Astrocyte of the spinal cord (primary cell): ENCODE results near the gene ADPGK.

ENCODE experiments used
- DNase-seq: peaks from one replicate; pipeline ENCODE4 v3.0.0; 2011; ENCODE audit warnings: low read depth, low spot score
- H3K4me3 ChIP-seq: 2 replicates; pipeline ENCODE4 v1.5.1; 2011; ENCODE audit warnings: low read depth, mild to moderate bottlenecking, low read length, moderate library complexity
- in situ Hi-C: cut with HindIII; loops from 2 replicates; pipeline ENCODE4 v1.10.0; 2017; ENCODE audit warnings: low sequenced_read_pairs
- TF ChIP-seq, protein P1 (sequence below): IDR thresholded peaks from 2 replicates; pipeline ENCODE4 v1.5.1; 2012; ENCODE audit warnings: low read depth, mild to moderate bottlenecking, low read length, inconsistent platforms

ADPGK gene

DNA sequence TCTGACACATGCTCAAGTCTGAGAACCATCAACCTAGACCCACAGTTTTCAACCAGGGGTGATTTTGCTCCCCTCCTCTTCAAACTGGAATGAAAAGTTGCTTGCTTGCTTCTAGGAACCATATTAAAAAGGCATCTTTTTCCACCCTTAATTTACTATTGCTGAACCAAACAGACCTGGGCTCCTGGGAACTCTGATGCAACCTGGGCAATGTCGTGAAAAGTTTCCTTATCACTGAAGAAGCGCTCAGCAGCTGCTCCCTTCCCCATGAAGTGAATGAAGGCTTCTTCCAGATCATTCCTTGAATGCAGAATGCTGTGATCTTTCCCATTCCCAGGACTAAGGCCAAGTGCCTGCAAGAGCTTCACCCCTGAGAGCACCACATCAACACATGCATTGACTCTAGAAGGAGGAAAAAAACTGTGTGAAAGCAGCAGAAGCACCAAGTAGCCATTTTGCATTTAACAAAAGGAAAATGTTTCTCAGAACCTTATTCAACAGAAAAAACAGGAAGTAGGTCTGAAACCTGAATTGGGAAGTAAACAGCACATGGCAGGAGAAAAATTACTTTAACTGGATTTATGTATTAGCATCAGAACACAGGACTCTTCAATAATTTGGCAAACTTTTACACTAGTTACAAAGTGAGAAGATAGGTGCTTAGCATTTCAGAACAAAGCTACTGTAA, 8.7 kb downstream of the ADPGK start:
- DNase-seq: no peak
- no peak overlapping the region for H3K4me3 ChIP-seq
- TF ChIP-seq, protein P1, sequence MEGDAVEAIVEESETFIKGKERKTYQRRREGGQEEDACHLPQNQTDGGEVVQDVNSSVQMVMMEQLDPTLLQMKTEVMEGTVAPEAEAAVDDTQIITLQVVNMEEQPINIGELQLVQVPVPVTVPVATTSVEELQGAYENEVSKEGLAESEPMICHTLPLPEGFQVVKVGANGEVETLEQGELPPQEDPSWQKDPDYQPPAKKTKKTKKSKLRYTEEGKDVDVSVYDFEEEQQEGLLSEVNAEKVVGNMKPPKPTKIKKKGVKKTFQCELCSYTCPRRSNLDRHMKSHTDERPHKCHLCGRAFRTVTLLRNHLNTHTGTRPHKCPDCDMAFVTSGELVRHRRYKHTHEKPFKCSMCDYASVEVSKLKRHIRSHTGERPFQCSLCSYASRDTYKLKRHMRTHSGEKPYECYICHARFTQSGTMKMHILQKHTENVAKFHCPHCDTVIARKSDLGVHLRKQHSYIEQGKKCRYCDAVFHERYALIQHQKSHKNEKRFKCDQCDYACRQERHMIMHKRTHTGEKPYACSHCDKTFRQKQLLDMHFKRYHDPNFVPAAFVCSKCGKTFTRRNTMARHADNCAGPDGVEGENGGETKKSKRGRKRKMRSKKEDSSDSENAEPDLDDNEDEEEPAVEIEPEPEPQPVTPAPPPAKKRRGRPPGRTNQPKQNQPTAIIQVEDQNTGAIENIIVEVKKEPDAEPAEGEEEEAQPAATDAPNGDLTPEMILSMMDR: no peak
- in situ Hi-C loops: no loop called here

DNA sequence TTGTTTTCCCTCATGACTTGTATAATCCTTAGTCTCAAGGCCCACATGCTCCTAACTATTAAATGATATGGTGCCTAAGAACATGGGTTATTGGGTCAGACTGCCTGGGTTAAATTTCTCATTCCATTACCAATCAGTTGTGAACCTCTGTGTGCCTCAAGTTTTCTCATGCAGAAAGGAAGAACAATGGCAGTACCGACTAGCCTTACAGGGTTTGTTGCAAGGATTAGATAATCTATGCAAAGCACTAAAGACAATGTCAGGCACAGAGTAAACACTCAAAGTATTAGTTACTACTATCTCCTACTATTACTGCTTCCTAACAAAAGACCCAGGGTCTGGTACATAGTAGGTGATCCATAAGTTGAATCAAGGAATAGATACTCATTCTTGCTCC, 12.2 kb downstream of the ADPGK start:
- no peak for DNase-seq
- no peak overlapping the region for H3K4me3 ChIP-seq
- in situ Hi-C loops: no loop called here
- TF ChIP-seq, protein P1: no peak

DNA sequence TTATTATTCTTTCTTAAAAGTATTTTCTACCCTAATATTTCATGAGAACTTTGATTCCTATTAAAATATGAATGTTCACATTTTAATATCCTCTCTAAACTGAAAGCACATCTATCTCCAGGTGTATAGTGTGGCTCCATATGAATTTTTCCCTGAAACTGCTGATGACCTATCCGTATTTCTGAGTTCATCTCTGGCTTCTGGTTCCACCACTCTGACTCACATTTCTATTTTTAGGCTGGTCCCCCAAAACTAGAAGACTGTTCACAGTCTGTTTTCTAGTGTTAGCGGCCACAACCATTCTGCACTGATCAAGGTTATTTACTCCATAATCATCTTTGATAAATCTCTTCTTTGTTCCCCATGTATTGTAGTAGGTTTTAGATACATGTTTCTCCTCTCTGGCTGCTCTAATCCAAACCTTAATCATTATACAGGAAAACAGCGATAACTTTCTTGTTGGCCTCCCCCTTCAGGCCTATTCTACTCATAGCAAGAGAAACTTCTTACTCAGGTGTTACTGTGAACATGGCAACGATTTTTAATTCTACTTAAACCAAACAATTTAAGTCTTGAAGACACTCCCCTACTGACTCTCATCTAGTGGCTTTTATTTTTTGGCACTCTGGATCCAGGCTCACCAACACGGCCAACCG, 12.8 kb downstream of the ADPGK start:
- no peak for DNase-seq
- in situ Hi-C loops: no loop called here
- no peak overlapping the region for H3K4me3 ChIP-seq
- TF ChIP-seq, protein P1: peak; percentile 40

DNA sequence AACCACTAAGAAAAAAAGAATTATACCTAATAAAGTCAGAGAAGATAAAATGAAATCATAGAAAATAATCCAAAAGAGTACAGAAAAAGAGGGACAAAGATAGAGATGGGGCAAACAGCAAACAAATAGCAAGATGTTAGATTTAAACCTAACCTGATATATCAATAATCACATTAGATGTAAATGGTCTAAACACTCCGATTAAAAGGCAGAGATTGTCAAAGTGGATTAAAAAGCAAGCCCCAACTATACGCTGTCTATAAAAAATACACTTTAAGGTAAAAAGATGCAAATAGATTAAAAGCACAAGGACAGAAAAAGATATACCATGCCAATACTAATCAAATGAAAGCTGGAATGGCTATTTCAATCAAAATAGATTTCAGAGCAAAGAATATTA, 16.8 kb downstream of the ADPGK start:
- DNase-seq: no peak
- TF ChIP-seq, protein P1: no peak
- no peak overlapping the region for H3K4me3 ChIP-seq
- in situ Hi-C loops: no loop called here

DNA sequence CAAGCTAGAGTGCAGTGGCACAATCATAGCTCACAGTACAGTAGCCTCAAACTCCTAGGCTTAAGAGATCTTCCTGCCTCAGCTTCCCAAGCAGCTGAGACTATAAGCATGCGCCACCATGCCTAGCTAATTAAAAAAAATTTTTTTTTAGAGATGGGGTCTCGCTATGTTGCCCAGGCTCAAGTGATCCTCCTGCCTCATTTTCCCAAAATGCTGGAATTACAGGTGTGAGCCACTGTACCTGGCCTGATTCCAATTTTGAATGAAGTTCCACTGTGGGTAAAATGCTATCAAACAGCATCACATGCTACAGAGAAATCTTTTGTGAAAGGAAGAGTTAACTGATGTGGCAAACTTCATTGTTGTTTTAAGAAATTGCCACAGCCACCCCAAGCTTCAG, 17.5 kb downstream of the ADPGK start:
- H3K4me3 ChIP-seq: no peak overlapping the region
- DNase-seq: no peak
- in situ Hi-C loops: no loop called here
- TF ChIP-seq, protein P1: no peak

DNA sequence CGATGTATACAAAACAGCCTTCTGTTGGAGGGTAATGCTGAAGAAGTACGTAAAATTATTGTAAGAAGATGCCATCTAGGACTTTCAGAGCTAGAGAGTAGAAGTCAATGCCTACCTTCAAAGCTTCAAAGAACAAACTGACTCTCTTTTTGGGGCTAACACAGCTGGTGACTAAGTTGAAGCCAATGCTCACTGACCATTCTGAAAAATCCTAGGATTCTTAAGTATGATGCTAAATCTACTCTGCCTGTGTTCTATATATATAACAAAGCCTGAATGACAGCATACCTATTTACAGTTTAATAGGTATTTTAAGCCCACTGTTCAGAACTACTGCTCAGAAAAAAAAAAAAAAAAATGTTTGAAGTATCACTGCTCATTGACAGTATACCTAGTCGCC, 18.9 kb downstream of the ADPGK start:
- in situ Hi-C loops: no loop called here
- H3K4me3 ChIP-seq: no peak overlapping the region
- TF ChIP-seq, protein P1: no peak
- no peak for DNase-seq
